ENCODE data around the gene NKAIN2.
"Not testable (repeated sequence)": the region's sequence is repeated elsewhere in the genome, so short reads cannot be mapped to it uniquely, and the experiment has no call there.

NKAIN2 gene

DNA sequence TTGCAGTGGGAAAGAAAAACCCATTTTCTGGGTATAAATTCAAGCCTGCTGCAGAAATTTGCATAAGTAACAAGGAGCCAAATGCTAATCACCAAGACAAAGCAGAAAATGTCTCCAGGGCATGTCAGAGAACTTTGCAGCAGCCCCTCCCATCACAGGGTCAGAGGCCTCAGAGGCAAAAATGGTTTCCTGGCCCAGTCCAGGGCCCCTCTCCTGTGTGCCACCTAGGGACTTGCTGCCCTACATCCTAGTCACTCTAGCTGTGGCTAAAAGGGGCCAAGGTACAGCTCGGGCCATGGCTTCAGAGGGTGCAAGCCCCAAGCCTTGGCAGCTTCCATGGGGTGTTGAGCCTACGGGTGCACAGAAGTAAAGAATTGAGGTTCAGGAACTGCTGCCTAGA is 497.2 kb downstream of the NKAIN2 start:
- H3K4me3 ChIP-seq (ENCODE audit: low read length); H3K4me1 ChIP-seq (ENCODE audit: control insufficient read depth, insufficient read depth, low read length); H3K27ac ChIP-seq (ENCODE audit: low read depth, low read length); H3K36me3 ChIP-seq (ENCODE audit: control insufficient read depth, insufficient read depth, low read length); H3K9ac ChIP-seq (ENCODE audit: low read length); H3K27me3 ChIP-seq (ENCODE audit: control insufficient read depth, insufficient read depth, low read length): not testable (repeated sequence)

DNA sequence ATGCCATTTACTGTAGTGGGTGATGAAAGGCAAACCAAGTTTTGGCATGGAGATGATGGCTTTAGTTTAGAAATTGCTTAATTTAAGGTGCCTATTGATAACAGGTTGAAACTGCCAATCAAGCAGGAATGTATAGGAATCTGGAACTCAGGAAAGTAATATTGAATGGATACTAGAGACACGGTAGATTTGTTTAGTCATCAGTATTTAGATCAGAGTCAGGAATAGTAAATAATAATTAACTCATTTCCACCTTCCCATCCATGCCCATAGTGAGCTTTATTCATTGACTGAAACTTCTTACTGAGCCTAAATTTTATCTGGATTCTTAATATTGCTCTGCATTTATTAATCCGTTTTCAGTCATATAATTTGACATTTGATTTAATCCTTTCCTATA is 500.3 kb downstream of the NKAIN2 start:
- Histone ChIP-seq H3K4me1 (ENCODE audit: control insufficient read depth, insufficient read depth, low read length) (no peaks in the 10 kb centered on the region), H3K9ac (ENCODE audit: low read length) (no peak overlapping the region), H3K36me3 (ENCODE audit: control insufficient read depth, insufficient read depth, low read length) (no peaks in the 10 kb centered on the region), H3K27me3 (ENCODE audit: control insufficient read depth, insufficient read depth, low read length) (no peaks in the 10 kb centered on the region), H3K4me3 (ENCODE audit: low read length) (no peak overlapping the region), H3K27ac (ENCODE audit: low read depth, low read length) (no peak overlapping the region)

DNA sequence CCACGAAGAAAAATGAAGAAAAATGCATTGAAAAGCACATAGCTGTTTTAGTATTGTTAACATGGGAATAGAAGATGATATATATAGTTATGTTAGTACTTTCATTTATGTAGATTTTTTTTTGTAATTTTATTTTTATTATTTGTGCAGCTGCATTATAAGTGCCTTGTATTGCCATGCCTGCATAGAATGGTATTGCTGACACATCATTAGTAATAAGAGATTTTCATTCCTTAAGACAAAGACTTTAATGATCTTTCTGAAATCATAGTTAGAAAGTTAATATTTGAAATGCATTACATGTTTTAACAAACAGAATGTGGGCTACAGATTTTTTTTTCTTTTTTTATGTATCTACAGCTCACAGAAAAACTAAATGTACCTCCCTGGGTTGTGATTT is 506.5 kb downstream of the NKAIN2 start:
- Histone ChIP-seq H3K4me3 (ENCODE audit: low read length) (no peak overlapping the region), H3K36me3 (ENCODE audit: control insufficient read depth, insufficient read depth, low read length) (no peaks in the 10 kb centered on the region), H3K9ac (ENCODE audit: low read length) (no peak overlapping the region), H3K4me1 (ENCODE audit: control insufficient read depth, insufficient read depth, low read length) (no peaks in the 10 kb centered on the region), H3K27me3 (ENCODE audit: control insufficient read depth, insufficient read depth, low read length) (no peaks in the 10 kb centered on the region), H3K27ac (ENCODE audit: low read depth, low read length) (no peak overlapping the region)

DNA sequence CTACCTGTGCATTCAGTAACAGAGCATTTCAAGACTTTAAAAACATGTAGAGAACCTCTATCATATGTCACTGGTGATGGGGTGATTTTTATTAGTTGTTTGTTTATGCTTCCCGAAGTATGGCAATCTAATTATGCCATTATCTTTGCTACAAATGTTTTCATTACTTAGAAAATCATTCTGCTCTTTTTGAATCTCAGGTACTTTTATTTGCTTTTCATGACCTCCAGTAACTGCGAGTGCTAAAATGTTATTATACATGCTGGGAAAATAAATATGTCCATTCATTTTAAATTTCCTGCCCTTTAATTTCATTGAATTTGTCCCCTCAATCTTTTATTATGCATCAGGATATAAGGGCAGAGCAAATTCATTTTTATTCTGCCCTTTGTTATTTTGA is 515.7 kb downstream of the NKAIN2 start:
- Histone ChIP-seq H3K36me3 (ENCODE audit: control insufficient read depth, insufficient read depth, low read length) (no peaks in the 10 kb centered on the region), H3K4me3 (ENCODE audit: low read length) (no peak overlapping the region), H3K27me3 (ENCODE audit: control insufficient read depth, insufficient read depth, low read length) (no peaks in the 10 kb centered on the region), H3K9ac (ENCODE audit: low read length) (no peak overlapping the region), H3K4me1 (ENCODE audit: control insufficient read depth, insufficient read depth, low read length) (no peaks in the 10 kb centered on the region), H3K27ac (ENCODE audit: low read depth, low read length) (no peak overlapping the region)

DNA sequence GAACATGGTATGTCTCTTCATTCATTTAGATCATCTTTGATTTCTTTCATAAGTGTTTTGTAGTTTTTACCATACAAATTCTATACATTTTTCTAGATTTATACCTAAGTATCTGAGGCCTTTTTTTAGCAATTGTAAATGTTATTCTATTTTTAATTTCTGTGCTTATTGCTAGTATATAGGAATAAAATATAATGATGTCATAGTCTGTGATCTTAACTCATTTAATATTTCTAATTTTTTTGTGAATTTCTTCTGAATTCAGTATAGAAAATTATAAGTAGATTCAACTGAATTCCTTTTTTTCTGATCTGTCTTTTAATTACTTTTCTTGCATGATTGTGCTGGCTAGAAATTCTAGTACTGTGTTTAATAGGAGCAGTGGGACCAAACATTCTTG is 520.6 kb downstream of the NKAIN2 start:
- Histone ChIP-seq H3K27ac (ENCODE audit: low read depth, low read length) (no peak overlapping the region), H3K27me3 (ENCODE audit: control insufficient read depth, insufficient read depth, low read length) (no peaks in the 10 kb centered on the region), H3K9ac (ENCODE audit: low read length) (no peak overlapping the region), H3K36me3 (ENCODE audit: control insufficient read depth, insufficient read depth, low read length) (no peaks in the 10 kb centered on the region), H3K4me1 (ENCODE audit: control insufficient read depth, insufficient read depth, low read length) (no peaks in the 10 kb centered on the region), H3K4me3 (ENCODE audit: low read length) (no peak overlapping the region)

DNA sequence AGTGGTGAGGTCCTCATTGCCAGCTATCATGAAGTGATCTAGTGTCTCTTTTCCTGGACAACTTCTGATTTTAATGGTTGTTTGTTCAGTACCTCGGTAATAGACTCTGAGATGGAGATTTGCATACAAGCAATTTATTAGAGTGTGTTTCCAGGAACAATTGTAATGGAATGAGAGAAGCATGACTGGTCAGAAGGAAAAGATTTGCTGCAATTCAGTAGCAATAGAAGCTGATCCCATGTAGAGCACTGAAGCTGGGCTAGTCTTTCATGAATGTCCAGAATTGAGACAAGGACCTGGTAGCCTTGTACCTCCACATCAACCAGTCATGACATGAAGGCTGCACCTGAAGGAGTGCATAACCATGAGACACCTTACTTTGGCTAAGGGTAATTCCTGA is 526.5 kb downstream of the NKAIN2 start:
- Histone ChIP-seq H3K9ac (ENCODE audit: low read length) (no peak overlapping the region), H3K4me1 (ENCODE audit: control insufficient read depth, insufficient read depth, low read length) (no peaks in the 10 kb centered on the region), H3K27ac (ENCODE audit: low read depth, low read length) (no peak overlapping the region), H3K4me3 (ENCODE audit: low read length) (no peak overlapping the region), H3K27me3 (ENCODE audit: control insufficient read depth, insufficient read depth, low read length) (no peaks in the 10 kb centered on the region), H3K36me3 (ENCODE audit: control insufficient read depth, insufficient read depth, low read length) (no peaks in the 10 kb centered on the region)

DNA sequence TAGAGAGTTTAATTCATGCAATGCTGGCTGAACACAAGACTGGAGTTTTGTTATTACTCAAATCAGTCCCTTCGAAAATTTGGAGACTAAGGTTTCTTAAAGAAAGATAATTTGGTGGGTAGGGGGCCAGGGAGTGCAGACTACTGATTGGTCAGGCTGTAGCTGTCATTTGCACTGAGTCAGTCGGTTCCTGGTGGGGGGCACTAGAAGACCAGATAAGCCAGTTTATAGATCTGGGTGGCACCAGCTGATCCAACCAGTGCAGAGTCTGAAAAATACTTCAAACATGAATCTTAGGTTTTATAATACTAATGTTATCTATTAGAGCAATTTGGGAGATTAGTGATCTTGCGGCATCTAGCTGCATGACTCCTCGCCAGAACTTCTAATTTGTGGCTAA is 530.7 kb downstream of the NKAIN2 start:
- Histone ChIP-seq H3K36me3 (ENCODE audit: control insufficient read depth, insufficient read depth, low read length) (no peaks in the 10 kb centered on the region), H3K9ac (ENCODE audit: low read length) (no peak overlapping the region), H3K4me1 (ENCODE audit: control insufficient read depth, insufficient read depth, low read length) (no peaks in the 10 kb centered on the region), H3K27ac (ENCODE audit: low read depth, low read length) (no peak overlapping the region), H3K4me3 (ENCODE audit: low read length) (no peak overlapping the region), H3K27me3 (ENCODE audit: control insufficient read depth, insufficient read depth, low read length) (no peaks in the 10 kb centered on the region)

DNA sequence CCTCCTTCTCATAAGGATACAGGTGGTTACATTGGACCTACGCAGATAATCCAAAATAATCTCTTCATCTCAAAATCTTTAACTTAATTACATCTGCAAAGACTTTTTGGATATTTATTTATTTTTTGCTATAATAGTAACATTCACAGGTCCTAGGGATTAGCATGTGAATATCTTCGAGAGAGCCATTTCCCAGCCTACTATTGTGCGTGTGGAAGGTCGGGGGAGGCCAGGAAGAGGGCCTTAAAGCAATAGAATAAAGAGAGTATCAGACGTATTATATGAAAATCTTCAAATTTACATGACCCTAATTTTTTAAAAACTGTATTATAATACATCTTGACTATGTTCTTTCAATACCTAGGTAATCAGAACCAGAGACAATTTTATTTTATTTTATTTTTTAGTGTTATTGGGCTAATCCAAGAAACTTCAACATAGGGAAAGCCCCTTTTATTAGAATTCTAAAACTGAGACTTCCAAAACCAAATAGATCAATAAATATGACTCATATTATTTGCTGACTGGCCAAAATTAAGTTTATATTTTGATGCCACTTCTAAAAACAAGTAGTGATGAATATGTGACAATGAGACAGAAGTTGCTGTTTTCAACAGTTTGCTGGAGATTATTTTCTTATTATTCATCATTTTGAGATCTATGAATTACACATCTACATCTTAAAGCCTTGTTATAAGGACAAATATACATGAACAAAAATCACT is 536.1 kb downstream of the NKAIN2 start:
- H3K27me3 ChIP-seq (ENCODE audit: control insufficient read depth, insufficient read depth, low read length) = no peaks in the 10 kb centered on the region
- no peaks in the 10 kb centered on the region for H3K36me3 ChIP-seq (ENCODE audit: control insufficient read depth, insufficient read depth, low read length)
- H3K4me1 ChIP-seq (ENCODE audit: control insufficient read depth, insufficient read depth, low read length) = no peaks in the 10 kb centered on the region
- no peak overlapping the region for H3K9ac ChIP-seq (ENCODE audit: low read length)
- H3K4me3 ChIP-seq (ENCODE audit: low read length) = no peak overlapping the region
- H3K27ac ChIP-seq (ENCODE audit: low read depth, low read length) = no peak overlapping the region

DNA sequence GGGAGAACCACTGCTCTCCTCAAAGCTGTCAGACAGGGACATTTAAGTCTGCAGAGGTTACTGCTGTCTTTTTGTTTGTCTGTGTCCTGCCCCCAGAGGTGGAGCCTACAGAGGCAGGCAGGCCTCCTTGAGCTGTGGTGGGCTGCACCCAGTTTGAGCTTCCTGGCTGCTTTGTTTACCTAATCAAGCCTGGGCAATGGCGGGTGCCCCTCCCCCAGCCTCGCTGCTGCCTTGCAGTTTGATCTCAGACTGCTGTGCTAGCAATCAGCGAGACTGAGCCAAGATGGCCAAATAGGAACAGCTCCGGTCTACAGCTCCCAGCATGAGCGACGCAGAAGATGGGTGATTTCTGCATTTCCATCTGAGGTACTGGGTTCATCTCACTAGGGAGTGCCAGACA is 544.7 kb downstream of the NKAIN2 start:
- H3K9ac ChIP-seq (ENCODE audit: low read length); H3K27me3 ChIP-seq (ENCODE audit: control insufficient read depth, insufficient read depth, low read length); H3K4me3 ChIP-seq (ENCODE audit: low read length); H3K4me1 ChIP-seq (ENCODE audit: control insufficient read depth, insufficient read depth, low read length); H3K27ac ChIP-seq (ENCODE audit: low read depth, low read length); H3K36me3 ChIP-seq (ENCODE audit: control insufficient read depth, insufficient read depth, low read length): not testable (repeated sequence)

DNA sequence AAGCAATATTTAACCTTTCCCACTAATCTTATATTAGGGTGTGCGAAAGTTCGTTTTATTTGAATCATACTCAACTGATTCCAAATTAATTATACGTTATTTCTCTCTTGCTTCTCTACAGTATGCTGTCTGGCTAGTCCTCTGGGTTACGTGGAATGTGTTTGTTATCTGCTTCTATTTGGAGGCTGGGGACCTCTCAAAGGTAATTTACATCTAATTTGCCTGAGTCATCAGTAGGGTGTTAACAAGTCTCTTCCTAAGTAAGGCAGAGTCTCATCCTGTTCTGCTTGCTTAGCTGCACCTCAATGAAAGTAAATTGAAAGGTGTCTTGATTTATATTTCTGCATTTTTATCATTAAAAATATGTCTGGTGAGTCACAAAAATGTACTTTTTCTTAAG is 551.5 kb downstream of the NKAIN2 start:
- no peaks in the 10 kb centered on the region for H3K4me1 ChIP-seq (ENCODE audit: control insufficient read depth, insufficient read depth, low read length)
- H3K4me3 ChIP-seq (ENCODE audit: low read length) = no peak overlapping the region
- H3K36me3 ChIP-seq (ENCODE audit: control insufficient read depth, insufficient read depth, low read length) = no peaks in the 10 kb centered on the region
- no peak overlapping the region for H3K27ac ChIP-seq (ENCODE audit: low read depth, low read length)
- H3K27me3 ChIP-seq (ENCODE audit: control insufficient read depth, insufficient read depth, low read length) = no peaks in the 10 kb centered on the region
- no peak overlapping the region for H3K9ac ChIP-seq (ENCODE audit: low read length)

DNA sequence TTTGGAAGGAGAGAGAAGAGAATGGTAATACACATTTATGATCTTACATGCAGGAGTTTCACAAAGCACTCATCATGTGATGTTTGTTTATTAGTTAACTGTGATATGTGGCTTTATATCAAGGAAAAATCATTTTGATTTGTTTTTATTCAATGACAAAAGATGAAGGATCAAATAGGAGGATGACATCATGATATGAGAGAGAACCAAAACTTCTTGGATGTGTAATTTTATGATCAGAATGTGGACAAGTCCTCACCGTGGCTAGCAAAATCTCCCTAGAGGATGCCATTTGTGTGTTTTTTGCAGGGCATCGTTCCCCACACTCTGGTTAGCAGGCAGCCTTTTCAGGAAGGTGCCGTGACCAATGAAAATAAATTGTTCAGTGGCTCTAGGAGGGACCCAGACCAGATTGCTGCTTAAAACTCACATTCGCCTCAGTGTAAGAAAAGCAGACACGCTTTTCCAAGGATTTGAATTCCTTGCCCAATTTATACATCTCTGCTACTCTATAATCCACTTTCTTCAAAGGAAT is 552.7 kb downstream of the NKAIN2 start:
- H3K4me1 ChIP-seq (ENCODE audit: control insufficient read depth, insufficient read depth, low read length) = no peaks in the 10 kb centered on the region
- H3K9ac ChIP-seq (ENCODE audit: low read length) = no peak overlapping the region
- H3K36me3 ChIP-seq (ENCODE audit: control insufficient read depth, insufficient read depth, low read length) = no peaks in the 10 kb centered on the region
- no peak overlapping the region for H3K4me3 ChIP-seq (ENCODE audit: low read length)
- H3K27ac ChIP-seq (ENCODE audit: low read depth, low read length) = no peak overlapping the region
- no peaks in the 10 kb centered on the region for H3K27me3 ChIP-seq (ENCODE audit: control insufficient read depth, insufficient read depth, low read length)

DNA sequence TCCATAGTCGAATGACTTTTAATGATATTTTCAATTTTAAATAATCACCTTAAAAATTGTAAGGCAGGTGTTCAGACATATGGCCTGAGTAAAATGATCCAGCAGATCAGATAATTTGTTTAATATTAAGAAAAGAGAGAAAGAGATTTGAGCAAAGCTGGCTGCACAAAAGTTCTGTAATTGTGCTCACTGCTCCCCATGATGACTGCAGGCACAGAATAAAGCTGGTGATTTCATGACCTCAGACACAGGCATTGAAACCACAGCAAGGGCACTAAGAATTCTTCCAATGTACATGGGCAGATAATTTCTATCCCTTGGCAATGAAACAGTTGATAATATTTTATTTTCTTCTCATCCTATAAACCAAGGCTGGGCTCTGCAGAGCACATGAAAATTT is 553.1 kb downstream of the NKAIN2 start:
- H3K27ac ChIP-seq (ENCODE audit: low read depth, low read length) = no peak overlapping the region

DNA sequence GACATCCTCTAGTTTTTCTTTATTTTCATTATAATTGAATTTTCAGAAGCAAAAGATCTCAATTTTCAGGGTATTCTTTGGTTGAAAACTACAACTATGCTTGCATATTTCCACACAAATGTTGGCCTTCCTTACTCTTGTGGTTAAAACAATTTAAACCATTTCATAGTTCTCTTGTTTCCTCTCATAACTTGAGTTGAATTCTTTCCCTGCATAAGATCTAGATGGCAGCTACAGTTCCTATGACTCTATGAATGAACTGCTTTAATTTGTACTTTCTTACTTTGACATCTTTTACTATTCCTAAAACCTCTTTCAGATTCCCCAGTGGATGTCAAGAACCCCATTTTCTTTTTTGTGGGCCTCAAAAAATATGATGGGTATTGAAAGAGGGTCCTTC is 564.5 kb downstream of the NKAIN2 start:
- no peaks in the 10 kb centered on the region for H3K27me3 ChIP-seq (ENCODE audit: control insufficient read depth, insufficient read depth, low read length)
- H3K4me1 ChIP-seq (ENCODE audit: control insufficient read depth, insufficient read depth, low read length) = peaks cover 2% of the 10 kb centered on the region
- no peak overlapping the region for H3K9ac ChIP-seq (ENCODE audit: low read length)
- no peak overlapping the region for H3K27ac ChIP-seq (ENCODE audit: low read depth, low read length)
- H3K36me3 ChIP-seq (ENCODE audit: control insufficient read depth, insufficient read depth, low read length) = no peaks in the 10 kb centered on the region
- no peak overlapping the region for H3K4me3 ChIP-seq (ENCODE audit: low read length)

More for the DNA sequence above, 553.1 kb downstream of the NKAIN2 start:
- Histone ChIP-seq H3K9ac (ENCODE audit: low read length) (no peak overlapping the region), H3K4me3 (ENCODE audit: low read length) (no peak overlapping the region), H3K4me1 (ENCODE audit: control insufficient read depth, insufficient read depth, low read length) (no peaks in the 10 kb centered on the region), H3K27me3 (ENCODE audit: control insufficient read depth, insufficient read depth, low read length) (no peaks in the 10 kb centered on the region), H3K36me3 (ENCODE audit: control insufficient read depth, insufficient read depth, low read length) (no peaks in the 10 kb centered on the region)
